GM12864 (cell line): ENCODE measurements around the gene BTBD9.

Experiments
- DNase-seq: peaks from one replicate; pipeline ENCODE4 v3.0.0-alpha.2; 2011; ENCODE audit warnings: low read depth
- H3K4me3 ChIP-seq: 2 replicates; pipeline ENCODE4 v1.5.1; 2011; ENCODE audit warnings: mild to moderate bottlenecking, low read depth, low read length, control low read depth
- TF ChIP-seq, protein P1 (sequence below): IDR thresholded peaks from 2 replicates; pipeline ENCODE4 v1.5.1; 2011; ENCODE audit warnings: low read depth, mild to moderate bottlenecking, moderate library complexity, low read length, control low read depth, inconsistent platforms; ENCODE audit errors: missing control alignments

Gene BTBD9

DNA sequence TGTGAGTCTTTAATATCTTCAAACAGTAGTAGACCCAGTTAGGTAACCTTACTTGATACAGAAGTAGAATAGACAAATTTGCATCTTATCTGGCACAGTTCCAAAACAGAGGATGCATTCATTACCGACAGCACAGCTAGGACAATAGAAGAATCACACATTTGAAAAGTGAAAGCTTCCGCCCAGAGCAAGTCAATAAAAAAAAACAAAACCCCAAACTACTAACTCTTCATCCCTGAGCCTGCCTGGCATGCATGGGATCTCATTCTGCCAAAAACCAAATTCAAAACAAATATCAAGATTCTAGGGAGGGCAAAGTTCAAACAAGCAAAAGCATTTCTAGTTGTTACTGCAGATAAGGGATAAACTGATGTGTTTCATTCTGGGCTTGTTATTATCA, 235.4 kb downstream of the BTBD9 start:
- DNase-seq, result no peak
- TF ChIP-seq, protein P1, sequence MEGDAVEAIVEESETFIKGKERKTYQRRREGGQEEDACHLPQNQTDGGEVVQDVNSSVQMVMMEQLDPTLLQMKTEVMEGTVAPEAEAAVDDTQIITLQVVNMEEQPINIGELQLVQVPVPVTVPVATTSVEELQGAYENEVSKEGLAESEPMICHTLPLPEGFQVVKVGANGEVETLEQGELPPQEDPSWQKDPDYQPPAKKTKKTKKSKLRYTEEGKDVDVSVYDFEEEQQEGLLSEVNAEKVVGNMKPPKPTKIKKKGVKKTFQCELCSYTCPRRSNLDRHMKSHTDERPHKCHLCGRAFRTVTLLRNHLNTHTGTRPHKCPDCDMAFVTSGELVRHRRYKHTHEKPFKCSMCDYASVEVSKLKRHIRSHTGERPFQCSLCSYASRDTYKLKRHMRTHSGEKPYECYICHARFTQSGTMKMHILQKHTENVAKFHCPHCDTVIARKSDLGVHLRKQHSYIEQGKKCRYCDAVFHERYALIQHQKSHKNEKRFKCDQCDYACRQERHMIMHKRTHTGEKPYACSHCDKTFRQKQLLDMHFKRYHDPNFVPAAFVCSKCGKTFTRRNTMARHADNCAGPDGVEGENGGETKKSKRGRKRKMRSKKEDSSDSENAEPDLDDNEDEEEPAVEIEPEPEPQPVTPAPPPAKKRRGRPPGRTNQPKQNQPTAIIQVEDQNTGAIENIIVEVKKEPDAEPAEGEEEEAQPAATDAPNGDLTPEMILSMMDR, result no peak
- no peak overlapping the region for H3K4me3 ChIP-seq

- TF ChIP-seq, protein P1, result no peak
- no peak for DNase-seq
- H3K4me3 ChIP-seq, result no peak overlapping the region
Measured at GRCh38 chr6:38403548-38403947, 236.2 kb downstream of the BTBD9 start.

DNA sequence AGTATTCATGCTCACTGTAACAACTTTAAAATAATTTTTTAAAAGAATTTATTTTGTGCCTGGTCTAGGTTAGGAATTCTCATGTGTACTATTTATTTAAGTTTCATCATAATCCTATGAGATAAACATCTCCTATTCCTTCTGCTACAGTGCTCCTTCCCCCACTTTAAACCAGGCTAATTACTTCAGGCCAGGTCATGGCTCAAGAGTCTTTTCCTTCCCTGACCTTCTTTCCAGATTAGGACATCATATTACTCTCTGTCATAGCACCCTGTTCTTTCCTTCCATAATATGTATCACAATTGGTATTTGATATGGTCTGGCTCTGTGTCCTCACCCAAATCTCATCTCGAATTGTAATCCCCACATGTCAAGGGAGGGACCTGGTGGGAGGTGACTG, 239.0 kb downstream of the BTBD9 start:
- DNase-seq, result no peak
- H3K4me3 ChIP-seq, result no peak overlapping the region
- TF ChIP-seq, protein P1, result no peak

- H3K4me3 ChIP-seq, result no peak overlapping the region
- TF ChIP-seq, protein P1, result no peak
- DNase-seq, result no peak
Measured at GRCh38 chr6:38400101-38400500, 239.6 kb downstream of the BTBD9 start.

GRCh38 chr6:38396209-38396608, 243.5 kb downstream of the BTBD9 start:
- DNase-seq, result no peak
- H3K4me3 ChIP-seq, result no peak overlapping the region
- TF ChIP-seq, protein P1, result no peak

DNA sequence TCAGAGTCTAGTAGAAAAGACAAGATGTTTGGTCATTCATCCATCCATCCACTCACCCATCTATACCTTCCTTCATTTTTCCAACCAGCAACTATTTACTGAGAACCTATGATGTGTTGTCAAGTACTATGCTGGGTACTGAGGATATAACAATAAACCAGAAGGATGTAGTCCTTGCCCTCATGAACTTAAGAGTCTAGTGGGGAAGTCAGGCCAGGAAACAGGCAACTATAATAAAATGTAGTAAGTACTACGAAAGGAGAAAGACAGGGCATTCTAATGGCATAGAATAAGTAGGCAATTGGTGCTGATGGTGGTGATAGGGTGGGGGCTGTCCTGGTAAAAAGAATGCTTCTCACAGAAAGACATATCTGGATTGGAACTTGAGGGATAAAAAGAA, 245.7 kb downstream of the BTBD9 start:
- H3K4me3 ChIP-seq, result no peak overlapping the region
- DNase-seq, result no peak
- TF ChIP-seq, protein P1, result no peak
